A549 (cell line): ENCODE measurements around the gene FIGN. TPM values are rescaled to one million over a fixed set of nuclear protein-coding genes. Genes with fewer than 3 reads are reported as not detected.

Experiments
- ATAC-seq, 2 experiments: fragments of 200-7000 bp in 1 of 2; fragments of >200 bp in 1 of 2; cut with Nextera tagmentation in 1 of 2; cut with Tn5 transposase in 1 of 2; 3 replicates each; pipeline versions ENCODE4 v1.8.0 to v1.9.1; 2018 to 2020; ENCODE audit warnings: mild to moderate bottlenecking in 1 of 2, moderate library complexity in 1 of 2
- CTCF ChIA-PET: fragments of 300-600 bp; sonication (Branson Sonifier 250); formaldehyde crosslinking; extraction: SDS; loops from one replicate; lab custom pipeline; 2021; ENCODE audit warnings: antibody characterized with exemption, inconsistent platforms; lab: Yijun Ruan, JAX
- POLR2A ChIA-PET: fragments of 350-600 bp; formaldehyde crosslinking; extraction: SDS; loops from one replicate; lab custom pipeline; 2021; ENCODE audit warnings: antibody characterized with exemption, inconsistent platforms; lab: Yijun Ruan, JAX
- DNase-seq, 2 experiments: peaks; one replicate each; pipeline versions ENCODE4 v3.0.0 to v3.0.0-alpha.2; 2011 to 2016; ENCODE audit warnings: low read depth in 1 of 2, low spot score in 1 of 2
- FAIRE-seq: peaks from 2 replicates; lab custom pipeline; 2011; peaks lifted over from hg19 to GRCh38; lab: Jason Lieb, UNC
- H3K27ac ChIP-seq, 2 experiments: fragments of >200 bp; sonication (Bioruptor Twin); formaldehyde crosslinking; 3 replicates each; pipeline ENCODE4 v1.5.1; 2016 to 2017
- H3K4me1 ChIP-seq: fragments of >200 bp; sonication (Bioruptor Twin); formaldehyde crosslinking; 3 replicates; pipeline ENCODE4 v1.6.1; 2016
- H3K4me2 ChIP-seq: fragments of >200 bp; sonication (Bioruptor Twin); formaldehyde crosslinking; 3 replicates; pipeline ENCODE4 v1.6.1; 2016
- H3K4me3 ChIP-seq: fragments of >200 bp; sonication (Bioruptor Twin); formaldehyde crosslinking; 3 replicates; pipeline ENCODE4 v1.5.1; 2016
- H3K9me3 ChIP-seq: fragments of >200 bp; sonication (Bioruptor Twin); formaldehyde crosslinking; 3 replicates; pipeline ENCODE4 v1.6.1; 2016
- CBX2 ChIP-seq: fragments of 200-600 bp; sonication (generic); IDR thresholded peaks from 2 replicates; pipeline ENCODE4 v1.6.1; 2016; ENCODE audit warnings: low read depth, mild to moderate bottlenecking, borderline replicate concordance
- CEBPB ChIP-seq, 2 experiments: fragments of >200 bp in 1 of 2; sonication (Bioruptor Twin) in 1 of 2; formaldehyde crosslinking in 1 of 2; IDR thresholded peaks; 2 replicates each; pipeline ENCODE4 v1.6.1; 2012 to 2016
- CTCF ChIP-seq: fragments of >200 bp; sonication (Bioruptor Twin); formaldehyde crosslinking; IDR thresholded peaks from 3 replicates; pipeline ENCODE4 v1.5.1; 2016
- EHMT2 ChIP-seq: fragments of 200-600 bp; sonication (generic); IDR thresholded peaks from 2 replicates; pipeline ENCODE4 v1.6.1; 2016; ENCODE audit warnings: antibody characterized with exemption, low read depth, mild to moderate bottlenecking, moderate library complexity
- ELK1 ChIP-seq: fragments of 150-350 bp; IDR thresholded peaks from 2 replicates; pipeline ENCODE4 v1.6.1; 2014; ENCODE audit warnings: low read depth, mild to moderate bottlenecking, low read length
- EP300 ChIP-seq, 2 experiments: fragments of >200 bp; sonication (Bioruptor Twin); formaldehyde crosslinking; IDR thresholded peaks; 2 replicates in 1 of 2; 3 replicates in 1 of 2; pipeline ENCODE4 v1.6.1; 2016 to 2017
- ESRRA ChIP-seq: fragments of 150-350 bp; IDR thresholded peaks from 2 replicates; pipeline ENCODE4 v1.6.1; 2014; ENCODE audit warnings: mild to moderate bottlenecking, low read length, borderline replicate concordance
- FOXS1 ChIP-seq: fragments of 250-450 bp; sonication (Bioruptor Pico); IDR thresholded peaks from 2 replicates; pipeline ENCODE4 v1.5.0; 2020; ENCODE audit warnings: mild to moderate bottlenecking, moderate library complexity
- HES2 ChIP-seq: fragments of >200 bp; sonication (Bioruptor Twin); formaldehyde crosslinking; IDR thresholded peaks from 2 replicates; pipeline ENCODE4 v1.6.1; 2016
- HMGXB4 ChIP-seq: fragments of 250-450 bp; sonication (Bioruptor Pico); IDR thresholded peaks from 2 replicates; pipeline ENCODE4 v1.5.0; 2021; ENCODE audit warnings: mild to moderate bottlenecking, moderate library complexity, borderline replicate concordance
- HOXB13 ChIP-seq: fragments of 250-450 bp; sonication (Bioruptor Pico); IDR thresholded peaks from 2 replicates; pipeline ENCODE4 v1.5.0; 2020; ENCODE audit warnings: low read depth, mild to moderate bottlenecking, moderate library complexity
- HOXB5 ChIP-seq: fragments of 250-450 bp; sonication (Bioruptor Pico); IDR thresholded peaks from 2 replicates; pipeline ENCODE4 v1.5.0; 2020; ENCODE audit warnings: mild to moderate bottlenecking, moderate library complexity
- JUN ChIP-seq, 2 experiments: fragments of >200 bp; sonication (Bioruptor Twin); formaldehyde crosslinking; IDR thresholded peaks; 2 replicates in 1 of 2; 3 replicates in 1 of 2; pipeline ENCODE4 v1.6.1; 2016 to 2017
- KDM5A ChIP-seq: fragments of 200-600 bp; sonication (generic); IDR thresholded peaks from 2 replicates; pipeline ENCODE4 v1.6.1; 2016; ENCODE audit warnings: antibody characterized with exemption, mild to moderate bottlenecking
- MAX ChIP-seq: IDR thresholded peaks from 2 replicates; pipeline ENCODE4 v1.6.1; 2012
- NFE2L2 ChIP-seq: fragments of 150-350 bp; conservative IDR thresholded peaks from 2 replicates; pipeline ENCODE4 v1.6.1; 2014; ENCODE audit warnings: low read length
- NPAS2 ChIP-seq: fragments of 250-450 bp; sonication (Bioruptor Pico); IDR thresholded peaks from 2 replicates; pipeline ENCODE4 v1.8.0; 2022; ENCODE audit warnings: mild to moderate bottlenecking, moderate library complexity, borderline replicate concordance
- NR3C1 ChIP-seq: fragments of >200 bp; sonication (Bioruptor Twin); formaldehyde crosslinking; IDR thresholded peaks from 3 replicates; pipeline ENCODE4 v1.6.1; 2017
- PBX3 ChIP-seq: IDR thresholded peaks from 2 replicates; pipeline ENCODE4 v1.6.1; 2012
- PHF8 ChIP-seq: fragments of 200-600 bp; sonication (generic); IDR thresholded peaks from 2 replicates; pipeline ENCODE4 v1.6.1; 2016; ENCODE audit warnings: low read depth, mild to moderate bottlenecking, antibody characterized with exemption, moderate library complexity, borderline replicate concordance
- POLR2A ChIP-seq: IDR thresholded peaks from 2 replicates; pipeline ENCODE4 v1.6.1; 2012; ENCODE audit warnings: mild to moderate bottlenecking, low read length
- RARB ChIP-seq: fragments of 250-450 bp; sonication (Bioruptor Pico); IDR thresholded peaks from 2 replicates; pipeline ENCODE4 v1.8.0; 2021; ENCODE audit warnings: mild to moderate bottlenecking, moderate library complexity
- RNF2 ChIP-seq: fragments of 200-600 bp; sonication (generic); IDR thresholded peaks from 2 replicates; pipeline ENCODE4 v1.6.1; 2016; ENCODE audit warnings: low read depth, mild to moderate bottlenecking, antibody characterized with exemption, moderate library complexity, borderline replicate concordance
- SREBF2 ChIP-seq: fragments of 450-650 bp; IDR thresholded peaks from 2 replicates; pipeline ENCODE4 v1.6.1; 2014; ENCODE audit warnings: mild to moderate bottlenecking, moderate library complexity
- TFCP2L1 ChIP-seq: fragments of 250-450 bp; sonication (Bioruptor Pico); IDR thresholded peaks from 2 replicates; pipeline ENCODE4 v1.5.0; 2021; ENCODE audit warnings: mild to moderate bottlenecking
- TP53 ChIP-seq: fragments of 250-450 bp; sonication (Bioruptor Pico); IDR thresholded peaks from 2 replicates; pipeline ENCODE4 v1.5.0; 2021; ENCODE audit warnings: mild to moderate bottlenecking, moderate library complexity
- ZSCAN20 ChIP-seq: fragments of 250-450 bp; sonication (Bioruptor Pico); IDR thresholded peaks from 2 replicates; pipeline ENCODE4 v1.8.0; 2022; ENCODE audit warnings: mild to moderate bottlenecking, moderate library complexity
- WGBS: methylation state at CpG from one replicate; pipeline ENCODE4 v1.1.6; 2017; ENCODE audit errors: missing lambda C conversion rate; 5-methylcytosine and 5-hydroxymethylcytosine counted together
- polyA plus RNA-seq, 4 experiments: library from polyadenylated mRNA; depleted of rRNA in 3 of 4; stranded (reverse); fragments of >200 nt; fragmentation: RNase III in 1 of 4; extraction: RNeasy Plus Mini Kit Qiagen cat#74134 plus additional on column Dnase treatment in 1 of 4; gene quantifications; 2 replicates in 3 of 4; 3 replicates in 1 of 4; pipeline ENCODE4 v1.2.3, GENCODE V29; 2011 to 2017

The FIGN gene
- polyA plus RNA-seq, 2 of the 4 experiments (the other 2 are of a cell fraction): 1.9 to 3.8 TPM

GRCh38 chr2:163756588-163756987 lies 20.8 kb upstream of the FIGN start:
- Histone ChIP-seq H3K4me1 (no peaks in the 10 kb centered on the region), H3K4me3 (no peak overlapping the region), H3K4me2 (no peak overlapping the region), H3K27ac (no peak overlapping the region), H3K9me3 (no peaks in the 10 kb centered on the region)
- no peak for FAIRE-seq
- ChIA-PET POLR2A (no interaction called here), CTCF (no interaction called here)
- no peak for DNase-seq
- no peak for TF ChIP-seq SREBF2
- no peak for TF ChIP-seq NPAS2
- TF ChIP-seq HOXB13 (CRISPR knock-in tag): no peak
- no peak for TF ChIP-seq MAX
- no peak for TF ChIP-seq FOXS1
- no peak for TF ChIP-seq POLR2A
- no peak for TF ChIP-seq TFCP2L1 (CRISPR knock-in tag)
- no peak for TF ChIP-seq RARB (CRISPR knock-in tag)
- no peak for TF ChIP-seq ZSCAN20
- no peak for ATAC-seq
- WGBS: 58% methylated on average over 4 of the region's 4 CpGs

GRCh38 chr2:163755366-163755765 lies 19.6 kb upstream of the FIGN start:
- H3K27ac ChIP-seq: no peak overlapping the region
- no peak overlapping the region for H3K4me3 ChIP-seq
- CTCF ChIA-PET: no interaction called here
- TF ChIP-seq SREBF2 (no peak), JUN (IDR thresholded peaks at IDR 0.05) (no peak), HES2 (no peak), FOXS1 (no peak), NPAS2 (no peak), NFE2L2 (no peak), ELK1 (no peak), CEBPB (IDR thresholded peaks at IDR 0.05) (no peak), HMGXB4 (CRISPR knock-in tag) (no peak), CTCF (no peak), EP300 (IDR thresholded peaks at IDR 0.05) (no peak), TP53 (CRISPR knock-in tag) (no peak), KDM5A (no peak)
- no peak for ATAC-seq
- no peak for DNase-seq
- no peaks in the 10 kb centered on the region for H3K9me3 ChIP-seq
- POLR2A ChIA-PET: no interaction called here
- H3K4me1 ChIP-seq: no peaks in the 10 kb centered on the region
- 87% methylated on average over 2 of the region's 2 CpGs for WGBS
- no peak for FAIRE-seq
- H3K4me2 ChIP-seq: no peak overlapping the region

GRCh38 chr2:163753726-163754125 lies 17.9 kb upstream of the FIGN start:
- TF ChIP-seq POLR2A (no peak), PBX3 (no peak), RNF2 (no peak), HOXB5 (CRISPR knock-in tag) (no peak), CBX2 (no peak), ESRRA (no peak), EHMT2 (no peak), PHF8 (no peak), NFE2L2 (no peak), NR3C1 (no peak), NPAS2 (no peak), HES2 (no peak)
- POLR2A ChIA-PET: no interaction called here
- H3K4me3 ChIP-seq: no peak overlapping the region
- no peak overlapping the region for H3K4me2 ChIP-seq
- no peak overlapping the region for H3K27ac ChIP-seq
- H3K9me3 ChIP-seq: no peaks in the 10 kb centered on the region
- DNase-seq: no peak
- FAIRE-seq: no peak
- ATAC-seq: no peak
- no peaks in the 10 kb centered on the region for H3K4me1 ChIP-seq
- 53% methylated on average over 2 of the region's 2 CpGs for WGBS
- CTCF ChIA-PET: no interaction called here
